Measurements from ENCODE around the gene PFN1.

- no peak for TF ChIP-seq CTCF (IDR thresholded peaks at IDR 0.05; ENCODE audit: low read length)
- no peak for TF ChIP-seq EZH2 (IDR thresholded peaks at IDR 0.05; ENCODE audit: borderline replicate concordance, low read length)
These were observed 21.9 kb upstream of the PFN1 start for GRCh38 chr17:4970273-4970672.

All from OCI-LY1 (cell line).